T-helper 2 cell treated with Interferon-gamma antibody and Interleukin-4, amounts not matched to agents 5 μg/mL and 100 μg/mL, for 36 hours (primary cell): ENCODE results near the gene SRGAP1.

Experiments used
- DNase-seq: peaks from one replicate; pipeline ENCODE4 v3.0.0; 2021; ENCODE audit warnings: low spot score
- H3K27ac Mint-ChIP-seq: one replicate; pipeline ENCODE4 v1.8.0; 2021; ENCODE audit warnings: mild to moderate bottlenecking, mixed read lengths
- H3K27me3 Mint-ChIP-seq: one replicate; pipeline ENCODE4 v1.8.0; 2021; ENCODE audit warnings: low read depth, mixed read lengths
- H3K36me3 Mint-ChIP-seq: one replicate; pipeline ENCODE4 v1.8.0; 2021; ENCODE audit warnings: low read depth, mixed read lengths
- H3K4me1 Mint-ChIP-seq: one replicate; pipeline ENCODE4 v1.8.0; 2021; ENCODE audit warnings: low read depth, mixed read lengths
- H3K4me3 Mint-ChIP-seq: one replicate; pipeline ENCODE4 v1.8.0; 2022; ENCODE audit warnings: mild to moderate bottlenecking, moderate library complexity, mixed read lengths
- H3K9me3 Mint-ChIP-seq: one replicate; pipeline ENCODE4 v1.8.0; 2021; ENCODE audit warnings: mixed read lengths

The SRGAP1 gene

DNA sequence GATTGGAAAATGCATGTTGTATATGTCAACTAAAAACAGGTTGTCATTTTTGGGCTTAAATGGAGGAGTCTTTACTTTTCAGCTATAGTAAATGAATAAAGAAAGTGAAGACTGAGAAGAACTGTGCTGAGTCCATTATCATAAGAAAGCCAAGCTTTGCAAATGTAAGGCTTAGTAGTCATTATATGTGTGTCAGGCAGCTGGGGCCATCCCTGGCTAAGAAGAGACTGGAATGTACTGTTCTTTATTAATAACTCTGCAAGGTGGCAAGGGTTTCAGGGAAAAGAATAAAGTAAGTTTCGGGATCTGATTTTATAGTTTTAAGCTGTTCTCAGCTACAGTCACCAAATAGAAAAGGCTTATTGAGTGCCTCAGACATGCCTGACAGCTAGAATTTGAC lies 48.7 kb downstream of the SRGAP1 start:
- DNase-seq = no peak
- Mint-ChIP-seq H3K9me3 (no peaks in the 10 kb centered on the region), H3K4me3 (no peak overlapping the region), H3K4me1 (no peaks in the 10 kb centered on the region), H3K27me3 (no peaks in the 10 kb centered on the region), H3K36me3 (no peaks in the 10 kb centered on the region), H3K27ac (no peak overlapping the region)

DNA sequence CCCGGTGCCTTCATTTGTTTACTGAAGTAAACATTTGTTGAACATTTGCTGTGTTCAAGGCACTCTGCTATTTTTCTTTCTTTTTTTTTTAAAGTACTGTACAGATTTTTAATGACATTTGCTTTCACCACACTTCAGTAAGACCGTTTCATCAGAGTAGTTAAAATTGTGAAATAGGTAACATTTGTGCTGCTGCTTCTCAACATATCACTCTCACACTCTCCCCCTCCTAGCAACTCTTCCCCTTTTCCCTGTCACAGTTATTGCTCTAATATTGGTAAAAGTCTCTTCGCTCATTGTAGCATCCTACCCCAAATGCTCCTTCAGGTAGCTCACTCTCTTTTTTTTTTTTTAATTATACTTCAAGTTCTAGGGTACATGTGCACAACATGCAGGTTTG lies 49.6 kb downstream of the SRGAP1 start:
- no peaks in the 10 kb centered on the region for H3K4me1 Mint-ChIP-seq
- no peak overlapping the region for H3K4me3 Mint-ChIP-seq
- DNase-seq = no peak
- H3K27me3 Mint-ChIP-seq = no peaks in the 10 kb centered on the region
- no peaks in the 10 kb centered on the region for H3K36me3 Mint-ChIP-seq
- no peak overlapping the region for H3K27ac Mint-ChIP-seq
- H3K9me3 Mint-ChIP-seq = no peaks in the 10 kb centered on the region

DNA sequence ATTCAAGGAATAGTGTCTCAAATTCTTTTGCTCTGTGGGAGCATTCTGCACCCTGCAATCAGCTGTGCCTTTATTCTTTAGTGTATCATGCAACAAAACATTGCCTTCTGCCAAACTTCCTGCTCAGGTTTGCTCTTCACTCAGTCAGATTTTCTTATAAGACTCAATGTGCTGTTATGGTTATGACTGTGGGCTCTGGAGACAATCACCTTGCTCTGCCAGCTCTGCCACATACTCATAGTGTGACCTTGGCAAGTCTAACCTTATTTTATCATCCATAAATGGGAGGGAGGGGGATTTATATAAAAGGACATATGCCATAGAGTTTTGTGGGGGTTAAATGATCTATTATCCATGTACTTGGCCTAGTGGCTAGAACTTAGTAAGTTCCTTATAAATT lies 51.3 kb downstream of the SRGAP1 start:
- Mint-ChIP-seq H3K36me3 (no peaks in the 10 kb centered on the region), H3K4me1 (no peaks in the 10 kb centered on the region), H3K27ac (no peak overlapping the region), H3K27me3 (no peaks in the 10 kb centered on the region), H3K9me3 (no peaks in the 10 kb centered on the region), H3K4me3 (no peak overlapping the region)
- DNase-seq = no peak

DNA sequence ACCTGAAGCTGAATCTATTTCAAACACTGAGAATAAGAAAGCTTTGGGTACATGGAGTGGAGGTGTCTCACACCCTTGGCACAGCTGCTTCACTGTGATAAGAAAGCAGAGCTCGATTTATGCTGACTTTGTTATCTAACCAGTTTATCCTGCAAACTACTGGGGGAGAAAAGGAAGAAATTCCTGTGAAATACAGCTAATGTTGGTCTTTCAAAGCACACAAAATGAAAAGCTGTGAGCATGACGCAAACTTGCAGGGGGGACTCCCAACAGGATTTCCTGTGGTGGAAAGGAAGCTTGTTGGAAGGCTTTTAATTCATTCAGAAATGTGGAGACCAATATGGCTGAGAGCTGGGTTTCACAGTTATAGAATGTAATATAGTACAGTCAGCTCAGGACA lies 53.4 kb downstream of the SRGAP1 start:
- Mint-ChIP-seq H3K4me1 (no peaks in the 10 kb centered on the region), H3K9me3 (no peaks in the 10 kb centered on the region), H3K36me3 (no peaks in the 10 kb centered on the region), H3K4me3 (no peak overlapping the region), H3K27ac (no peak overlapping the region), H3K27me3 (no peaks in the 10 kb centered on the region)
- no peak for DNase-seq

DNA sequence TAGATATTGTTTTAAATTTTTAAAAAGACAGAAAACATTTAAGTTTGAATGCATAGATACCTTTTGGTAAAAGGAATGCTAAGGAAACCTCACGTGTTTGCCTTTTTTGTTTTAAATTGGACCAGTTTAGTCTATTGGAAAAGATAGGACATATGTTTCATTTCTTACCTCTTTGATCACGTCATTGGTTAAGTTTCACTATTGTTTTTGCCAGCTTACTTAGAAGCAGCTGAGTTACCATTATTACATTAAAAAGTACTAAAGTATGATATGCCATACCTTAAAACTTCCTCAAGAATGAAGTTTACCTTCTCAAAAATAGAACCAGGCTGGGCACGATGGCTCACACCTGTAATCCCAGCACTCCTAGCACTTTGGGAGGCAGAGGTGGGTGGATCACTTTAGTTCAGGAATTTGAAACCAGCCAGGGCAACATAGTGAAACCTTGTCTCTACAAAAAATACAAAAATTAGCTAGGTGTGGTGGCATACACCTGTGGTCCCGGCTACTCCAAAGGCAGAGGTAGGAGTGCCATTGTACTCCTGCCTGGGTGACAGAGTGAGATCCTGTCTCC lies 54.4 kb downstream of the SRGAP1 start:
- Mint-ChIP-seq H3K36me3 (no peaks in the 10 kb centered on the region), H3K4me3 (no peak overlapping the region), H3K27me3 (no peaks in the 10 kb centered on the region), H3K9me3 (no peaks in the 10 kb centered on the region), H3K27ac (no peak overlapping the region), H3K4me1 (no peaks in the 10 kb centered on the region)
- DNase-seq = no peak

DNA sequence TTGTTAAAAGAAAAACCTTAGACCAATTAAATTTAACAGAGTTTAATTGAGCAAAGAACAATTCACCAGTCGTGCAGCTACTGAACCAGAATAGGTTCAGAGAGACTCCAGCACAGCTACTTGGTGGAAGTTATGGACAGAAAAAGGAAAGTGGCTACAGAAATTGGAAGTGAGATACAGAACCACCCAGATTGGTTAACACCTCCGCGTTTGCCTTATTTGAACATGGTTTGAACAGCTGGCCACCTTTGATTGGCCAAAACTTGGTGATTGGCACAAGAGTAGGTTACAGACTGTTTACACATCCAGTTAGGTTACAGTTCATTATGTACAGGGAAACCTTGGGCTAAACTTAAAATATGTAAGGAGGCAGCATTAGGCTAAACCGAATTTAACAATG lies 54.9 kb downstream of the SRGAP1 start:
- no peaks in the 10 kb centered on the region for H3K9me3 Mint-ChIP-seq
- DNase-seq = no peak
- no peak overlapping the region for H3K27ac Mint-ChIP-seq
- H3K36me3 Mint-ChIP-seq = no peaks in the 10 kb centered on the region
- H3K4me1 Mint-ChIP-seq = no peaks in the 10 kb centered on the region
- no peaks in the 10 kb centered on the region for H3K27me3 Mint-ChIP-seq
- no peak overlapping the region for H3K4me3 Mint-ChIP-seq

DNA sequence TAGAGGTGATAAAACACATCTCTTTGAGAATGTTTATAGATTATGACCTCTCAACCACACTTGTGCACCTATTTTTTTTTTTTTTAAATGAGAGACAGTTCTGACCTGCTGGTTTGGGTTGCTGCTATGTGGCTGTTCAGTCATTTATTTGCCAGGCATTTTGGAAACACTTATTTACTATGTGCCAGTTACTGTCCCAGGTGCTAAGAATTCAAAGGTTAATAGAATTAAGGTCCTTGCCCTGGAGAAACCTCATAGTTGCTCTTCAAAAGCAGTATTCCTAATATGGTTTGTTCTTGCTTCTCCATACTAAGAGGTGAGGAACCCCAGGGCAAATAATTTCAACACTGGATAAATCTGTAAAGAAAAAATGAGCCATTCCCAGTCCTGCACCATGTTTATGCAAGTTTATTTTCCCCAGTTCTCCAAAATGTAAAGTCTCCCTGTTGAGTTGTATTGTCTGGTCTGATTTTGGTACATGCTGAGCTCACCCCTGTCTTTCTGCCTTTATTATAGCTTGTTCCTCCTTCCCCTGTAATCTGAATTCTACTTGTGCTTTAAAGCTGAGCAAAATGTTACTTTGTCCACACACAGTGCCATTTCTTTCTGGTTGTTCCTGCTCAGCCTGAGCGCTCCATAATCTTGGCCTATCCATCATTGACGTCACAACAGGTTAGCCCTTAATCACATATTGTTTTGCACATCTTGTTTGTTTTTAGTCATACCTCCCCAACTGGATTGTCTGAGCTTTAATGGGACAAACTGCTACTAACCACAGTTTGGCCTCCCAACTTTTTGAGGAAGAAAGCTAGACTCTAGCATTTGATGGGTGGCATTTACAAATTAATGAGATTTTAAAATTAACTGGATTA lies 56.7 kb downstream of the SRGAP1 start:
- Mint-ChIP-seq H3K27ac (no peak overlapping the region), H3K36me3 (no peaks in the 10 kb centered on the region), H3K4me1 (no peaks in the 10 kb centered on the region), H3K9me3 (no peaks in the 10 kb centered on the region), H3K27me3 (no peaks in the 10 kb centered on the region), H3K4me3 (no peak overlapping the region)
- no peak for DNase-seq

DNA sequence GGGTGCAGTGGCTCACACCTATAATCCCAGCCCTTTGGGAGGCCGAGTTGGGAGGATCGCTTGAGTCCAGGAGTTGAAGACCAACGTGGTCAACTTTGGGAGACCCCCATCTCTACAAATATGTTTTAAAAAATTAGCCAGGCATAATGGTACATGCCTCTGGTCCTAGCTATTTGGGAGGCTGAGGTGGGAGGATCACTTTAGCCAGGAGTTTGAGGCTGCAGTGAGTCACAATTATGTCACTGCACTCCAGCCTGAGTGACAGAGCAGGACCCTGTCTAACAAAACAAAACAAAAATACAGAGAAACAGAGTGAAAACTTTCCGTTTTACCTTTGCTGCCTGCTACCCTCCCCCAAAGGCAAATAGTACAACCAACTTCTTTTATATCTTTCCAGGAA lies 60.2 kb downstream of the SRGAP1 start:
- no peaks in the 10 kb centered on the region for H3K36me3 Mint-ChIP-seq
- H3K4me3 Mint-ChIP-seq = no peak overlapping the region
- H3K4me1 Mint-ChIP-seq = no peaks in the 10 kb centered on the region
- H3K9me3 Mint-ChIP-seq = peaks cover 4% of the 10 kb centered on the region
- no peak overlapping the region for H3K27ac Mint-ChIP-seq
- H3K27me3 Mint-ChIP-seq = no peaks in the 10 kb centered on the region
- DNase-seq = no peak

DNA sequence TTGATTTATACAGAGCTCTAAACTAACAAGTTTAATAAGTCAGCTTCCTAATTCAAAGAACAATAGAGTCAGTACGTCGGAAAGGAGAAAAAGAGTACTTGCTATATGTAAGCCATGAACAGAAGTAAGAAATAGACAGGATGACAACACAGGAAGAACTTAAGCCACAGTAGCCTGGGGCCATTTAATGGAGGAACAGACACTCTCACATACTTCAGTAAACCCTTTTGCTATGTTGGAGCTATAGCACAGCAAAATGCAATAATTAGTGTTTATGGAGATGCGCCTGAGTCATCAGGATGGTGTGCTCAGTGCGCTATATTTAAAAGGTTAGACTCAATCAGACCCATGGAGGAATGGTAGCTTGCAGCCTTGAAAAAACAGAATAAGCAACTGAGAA lies 61.0 kb downstream of the SRGAP1 start:
- Mint-ChIP-seq H3K27me3 (no peaks in the 10 kb centered on the region), H3K4me1 (no peaks in the 10 kb centered on the region)

DNA sequence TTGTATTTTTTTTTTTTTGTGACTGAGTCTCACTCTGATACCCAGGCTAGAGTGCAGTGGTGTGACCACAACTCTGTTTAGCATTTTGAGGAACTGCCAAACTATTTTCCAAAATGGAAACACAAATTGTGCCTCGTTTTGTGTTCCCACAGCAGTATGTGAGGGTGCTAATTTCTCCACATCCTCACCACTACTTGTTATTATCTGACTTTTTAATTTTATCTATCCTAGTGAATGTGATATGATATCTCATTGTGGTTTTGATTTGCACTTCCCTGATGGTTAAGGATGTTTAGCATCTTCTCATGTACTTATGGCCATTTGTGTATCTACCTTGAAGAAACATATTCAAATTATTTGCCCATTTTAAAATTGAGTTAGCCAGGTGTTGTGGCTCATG lies 62.4 kb downstream of the SRGAP1 start:
- peaks cover 4% of the 10 kb centered on the region for H3K9me3 Mint-ChIP-seq
- no peak overlapping the region for H3K4me3 Mint-ChIP-seq
- no peaks in the 10 kb centered on the region for H3K4me1 Mint-ChIP-seq
- H3K27me3 Mint-ChIP-seq = no peaks in the 10 kb centered on the region
- DNase-seq = no peak
- no peak overlapping the region for H3K27ac Mint-ChIP-seq
- no peaks in the 10 kb centered on the region for H3K36me3 Mint-ChIP-seq

More for the DNA sequence above, 61.0 kb downstream of the SRGAP1 start:
- Mint-ChIP-seq H3K36me3 (no peaks in the 10 kb centered on the region), H3K4me3 (no peak overlapping the region), H3K9me3 (peaks cover 4% of the 10 kb centered on the region), H3K27ac (no peak overlapping the region)
- DNase-seq = no peak

DNA sequence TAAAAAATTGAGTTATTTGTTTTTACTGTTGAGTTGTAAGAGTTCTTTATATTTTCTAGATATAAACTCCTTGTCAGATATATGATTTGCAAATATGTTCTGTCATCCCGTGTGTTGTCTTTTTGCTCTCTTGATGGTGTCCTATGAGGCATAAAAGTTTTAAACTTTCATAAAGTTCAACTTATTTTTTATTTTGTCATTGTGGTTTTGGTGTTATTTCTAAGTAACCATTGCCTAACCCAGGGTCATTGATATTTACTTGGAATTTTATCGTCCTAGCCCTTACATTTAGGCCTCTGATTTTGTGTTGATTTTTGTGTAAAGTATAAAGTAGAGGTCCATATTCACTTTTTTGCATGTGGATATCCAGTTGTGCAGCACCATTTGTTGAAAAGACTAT lies 63.1 kb downstream of the SRGAP1 start:
- H3K9me3 Mint-ChIP-seq = peaks cover 4% of the 10 kb centered on the region
- H3K4me1 Mint-ChIP-seq = no peaks in the 10 kb centered on the region
- no peak for DNase-seq
- H3K27me3 Mint-ChIP-seq = no peaks in the 10 kb centered on the region
- no peak overlapping the region for H3K27ac Mint-ChIP-seq
- H3K4me3 Mint-ChIP-seq = no peak overlapping the region
- no peaks in the 10 kb centered on the region for H3K36me3 Mint-ChIP-seq

DNA sequence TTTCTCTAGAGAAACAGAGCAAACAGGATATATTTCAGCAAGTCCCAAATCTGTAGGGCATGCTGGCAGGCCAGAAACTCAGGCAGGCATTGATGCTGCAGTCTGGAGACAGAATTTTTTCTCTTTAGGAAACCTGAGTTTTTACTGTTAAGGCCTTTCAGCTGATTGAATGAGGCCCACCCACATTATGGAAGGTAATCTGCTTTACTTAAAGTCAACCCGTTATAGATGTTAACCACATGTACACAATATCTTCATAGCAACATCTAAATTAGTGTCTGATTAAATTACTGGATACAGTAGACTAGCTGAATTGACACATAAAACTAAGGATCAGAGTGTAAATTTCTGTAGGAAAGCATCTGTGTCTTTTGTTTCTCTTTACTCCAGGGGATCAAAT lies 65.2 kb downstream of the SRGAP1 start:
- no peak for DNase-seq
- Mint-ChIP-seq H3K27me3 (no peaks in the 10 kb centered on the region), H3K36me3 (no peaks in the 10 kb centered on the region), H3K4me1 (no peaks in the 10 kb centered on the region), H3K27ac (no peak overlapping the region), H3K9me3 (peaks cover 4% of the 10 kb centered on the region), H3K4me3 (no peak overlapping the region)

DNA sequence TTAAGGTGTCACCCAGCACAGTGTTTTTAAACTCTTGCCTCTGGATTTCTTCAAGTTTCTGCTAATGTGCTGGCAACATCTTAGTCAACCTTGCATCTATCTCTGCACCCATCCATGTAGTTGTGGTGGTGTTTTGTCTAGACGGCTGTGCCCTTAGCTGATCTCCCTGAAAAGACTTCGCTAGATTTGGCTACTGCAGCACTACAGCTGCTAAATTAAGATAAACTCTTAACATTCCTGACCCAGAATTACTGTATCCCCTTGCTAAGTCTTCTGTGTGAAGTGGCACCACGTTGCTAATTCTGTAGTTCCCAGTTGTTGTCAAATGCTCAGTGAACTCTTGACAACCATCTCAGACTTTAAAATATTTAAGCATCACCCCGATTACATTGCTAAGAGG lies 66.8 kb downstream of the SRGAP1 start:
- no peaks in the 10 kb centered on the region for H3K4me1 Mint-ChIP-seq
- no peak overlapping the region for H3K27ac Mint-ChIP-seq
- no peaks in the 10 kb centered on the region for H3K27me3 Mint-ChIP-seq
- H3K36me3 Mint-ChIP-seq = no peaks in the 10 kb centered on the region
- no peak overlapping the region for H3K4me3 Mint-ChIP-seq
- DNase-seq = no peak
- H3K9me3 Mint-ChIP-seq = peaks cover 4% of the 10 kb centered on the region

DNA sequence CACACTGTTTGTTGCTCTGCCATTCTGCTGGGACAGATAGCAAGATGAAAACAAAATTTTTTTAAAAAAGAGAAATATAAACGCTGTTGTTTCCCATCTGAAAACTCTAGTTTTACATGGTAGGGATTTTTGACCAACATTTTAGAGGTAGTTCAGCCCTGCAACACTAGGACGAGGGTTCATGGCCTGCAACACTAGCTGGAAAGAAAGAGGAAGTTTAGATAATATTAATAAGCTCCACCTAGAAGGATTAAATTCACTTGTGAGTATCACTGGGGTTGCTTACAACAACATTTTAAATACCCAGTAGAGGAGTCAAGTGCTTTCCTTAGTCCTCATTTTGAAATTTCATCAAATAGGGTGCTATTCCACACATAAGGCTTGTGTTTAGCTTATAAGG lies 68.2 kb downstream of the SRGAP1 start:
- no peak overlapping the region for H3K4me3 Mint-ChIP-seq
- no peak for DNase-seq
- no peaks in the 10 kb centered on the region for H3K27me3 Mint-ChIP-seq
- no peaks in the 10 kb centered on the region for H3K36me3 Mint-ChIP-seq
- H3K27ac Mint-ChIP-seq = no peak overlapping the region
- no peaks in the 10 kb centered on the region for H3K9me3 Mint-ChIP-seq
- no peaks in the 10 kb centered on the region for H3K4me1 Mint-ChIP-seq

DNA sequence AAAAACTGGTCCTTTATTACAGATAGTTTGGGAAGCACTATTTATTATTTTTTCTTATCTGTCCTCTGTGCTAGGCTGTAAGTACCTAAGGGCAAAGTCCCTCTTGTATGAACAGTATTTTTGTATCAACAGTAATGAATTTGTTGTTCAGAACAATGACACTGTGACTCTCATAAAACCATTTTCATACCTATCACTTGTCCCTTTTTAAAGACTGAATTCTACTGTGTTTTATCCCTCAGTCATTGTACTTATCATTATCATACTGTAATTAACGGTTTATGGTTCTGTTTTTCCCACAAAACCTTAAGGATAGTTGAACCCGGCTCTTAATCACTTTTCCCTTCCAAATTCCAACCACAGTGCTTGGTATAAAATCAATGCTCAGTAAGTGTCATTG lies 69.4 kb downstream of the SRGAP1 start:
- no peak for DNase-seq
- H3K4me1 Mint-ChIP-seq = no peaks in the 10 kb centered on the region
- no peaks in the 10 kb centered on the region for H3K27me3 Mint-ChIP-seq
- H3K9me3 Mint-ChIP-seq = no peaks in the 10 kb centered on the region
- no peak overlapping the region for H3K27ac Mint-ChIP-seq
- no peak overlapping the region for H3K4me3 Mint-ChIP-seq
- H3K36me3 Mint-ChIP-seq = no peaks in the 10 kb centered on the region
